NB4 (cell line): Measurements from ENCODE around the gene MEGF8.

Experiments used
- POLR2A ChIP-seq: IDR thresholded peaks from 2 replicates; pipeline ENCODE4 v1.6.1; 2011; ENCODE audit warnings: mild to moderate bottlenecking; ENCODE audit not compliant: insufficient read length; ENCODE audit errors: extremely low read depth
- TF ChIP-seq, protein P1 (sequence below): IDR thresholded peaks from 2 replicates; pipeline ENCODE4 v1.6.1; 2011; ENCODE audit warnings: low read depth, low read length
- TF ChIP-seq, protein P2 (sequence below): IDR thresholded peaks from one replicate; pipeline ENCODE4 v1.5.1; 2012; ENCODE audit warnings: low read depth, low read length

DNA sequence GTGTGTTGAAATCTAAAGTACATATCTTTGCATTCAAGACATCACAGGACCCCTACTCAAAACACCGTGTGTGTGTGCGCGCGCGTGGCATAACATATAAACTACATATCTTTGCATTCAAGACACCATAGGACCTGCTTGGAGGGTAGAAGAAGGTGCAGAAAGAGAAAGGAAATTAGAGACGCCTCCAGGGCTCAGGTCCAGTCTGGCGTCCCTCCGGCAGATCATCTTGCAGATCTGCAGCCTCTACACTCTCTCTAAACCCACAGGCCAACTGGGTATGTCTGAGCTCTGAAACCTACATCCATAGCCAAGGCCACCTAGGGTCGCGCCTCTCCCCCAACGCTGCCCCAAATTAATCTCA is 22.4 kb upstream of the MEGF8 start:
- TF ChIP-seq, protein P1, sequence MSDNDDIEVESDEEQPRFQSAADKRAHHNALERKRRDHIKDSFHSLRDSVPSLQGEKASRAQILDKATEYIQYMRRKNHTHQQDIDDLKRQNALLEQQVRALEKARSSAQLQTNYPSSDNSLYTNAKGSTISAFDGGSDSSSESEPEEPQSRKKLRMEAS, result no peak
- TF ChIP-seq POLR2A, result no peak
- TF ChIP-seq, protein P2, sequence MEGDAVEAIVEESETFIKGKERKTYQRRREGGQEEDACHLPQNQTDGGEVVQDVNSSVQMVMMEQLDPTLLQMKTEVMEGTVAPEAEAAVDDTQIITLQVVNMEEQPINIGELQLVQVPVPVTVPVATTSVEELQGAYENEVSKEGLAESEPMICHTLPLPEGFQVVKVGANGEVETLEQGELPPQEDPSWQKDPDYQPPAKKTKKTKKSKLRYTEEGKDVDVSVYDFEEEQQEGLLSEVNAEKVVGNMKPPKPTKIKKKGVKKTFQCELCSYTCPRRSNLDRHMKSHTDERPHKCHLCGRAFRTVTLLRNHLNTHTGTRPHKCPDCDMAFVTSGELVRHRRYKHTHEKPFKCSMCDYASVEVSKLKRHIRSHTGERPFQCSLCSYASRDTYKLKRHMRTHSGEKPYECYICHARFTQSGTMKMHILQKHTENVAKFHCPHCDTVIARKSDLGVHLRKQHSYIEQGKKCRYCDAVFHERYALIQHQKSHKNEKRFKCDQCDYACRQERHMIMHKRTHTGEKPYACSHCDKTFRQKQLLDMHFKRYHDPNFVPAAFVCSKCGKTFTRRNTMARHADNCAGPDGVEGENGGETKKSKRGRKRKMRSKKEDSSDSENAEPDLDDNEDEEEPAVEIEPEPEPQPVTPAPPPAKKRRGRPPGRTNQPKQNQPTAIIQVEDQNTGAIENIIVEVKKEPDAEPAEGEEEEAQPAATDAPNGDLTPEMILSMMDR, result no peak
